Smooth muscle cell (in vitro differentiated cells): ENCODE results near the gene NEDD4L. TPM values are rescaled to one million over a fixed set of nuclear protein-coding genes. Genes with fewer than 3 reads are reported as not detected.
A peak's percentile ranks its signal among the peaks of the same experiment; 100 is the strongest.

Experiments
- DNase-seq: peaks from one replicate; lab custom pipeline; 2025; ENCODE audit not compliant: unreplicated experiment; lab: John Stamatoyannopoulos, UW
- H2AFZ ChIP-seq: fragments of 200-600 bp; sonication (generic); 2 replicates; pipeline ENCODE4 v1.6.0; 2016; ENCODE audit warnings: antibody characterized with exemption, low read depth, mild to moderate bottlenecking
- H3F3A ChIP-seq: fragments of 200-600 bp; sonication (generic); 2 replicates; pipeline ENCODE4 v1.6.0; 2017; ENCODE audit warnings: antibody characterized with exemption, low read depth
- H3K27ac ChIP-seq: fragments of 200-600 bp; sonication (generic); 2 replicates; pipeline ENCODE4 v1.5.1; 2016; ENCODE audit warnings: low read depth, mild to moderate bottlenecking
- H3K27me3 ChIP-seq: fragments of 200-600 bp; sonication (generic); 2 replicates; pipeline ENCODE4 v1.6.1; 2016; ENCODE audit warnings: low read depth, mild to moderate bottlenecking
- H3K36me3 ChIP-seq: fragments of 200-600 bp; sonication (generic); 2 replicates; pipeline ENCODE4 v1.5.1; 2016; ENCODE audit warnings: low read depth
- H3K4me1 ChIP-seq: fragments of 200-600 bp; sonication (generic); 2 replicates; pipeline ENCODE4 v1.5.1; 2016; ENCODE audit warnings: low read depth
- H3K4me2 ChIP-seq: fragments of 200-600 bp; sonication (generic); 2 replicates; pipeline ENCODE4 v1.6.0; 2016; ENCODE audit warnings: mild to moderate bottlenecking
- H3K4me3 ChIP-seq: fragments of 200-600 bp; sonication (generic); 2 replicates; pipeline ENCODE4 v1.5.1; 2016; ENCODE audit warnings: mild to moderate bottlenecking
- H3K79me2 ChIP-seq: fragments of 200-600 bp; sonication (generic); 2 replicates; pipeline ENCODE4 v1.6.0; 2016; ENCODE audit warnings: low read depth, mild to moderate bottlenecking
- H3K9ac ChIP-seq: fragments of 200-600 bp; sonication (generic); 2 replicates; pipeline ENCODE4 v1.6.0; 2016; ENCODE audit warnings: low read depth
- H3K9me3 ChIP-seq: fragments of 200-600 bp; sonication (generic); replicated peaks from 2 replicates; pipeline ENCODE4 v1.5.1; 2016; ENCODE audit warnings: low read depth
- H4K20me1 ChIP-seq: fragments of 200-600 bp; sonication (generic); 2 replicates; pipeline ENCODE4 v1.6.0; 2016; ENCODE audit warnings: low read depth
- WGBS: methylation state at CpG from one replicate; pipeline ENCODE4 v1.1.7; 2016; ENCODE audit warnings: low lambda C conversion rate; 5-methylcytosine and 5-hydroxymethylcytosine counted together
- polyA plus RNA-seq: library from polyadenylated mRNA; unstranded; fragments of >200 nt; fragmentation: Nextera tagmentation; extraction: Ambion mirVana; gene quantifications from 2 replicates; pipeline ENCODE4 v1.2.1, GENCODE V29; 2016
- total RNA-seq: library from RNA; depleted of rRNA; stranded (reverse); fragments of >200 nt; gene quantifications from 2 replicates; pipeline ENCODE4 v1.2.3, GENCODE V29; 2014
- TF ChIP-seq, protein P1 (sequence below): fragments of 200-600 bp; sonication (generic); IDR thresholded peaks from 2 replicates; pipeline ENCODE4 v1.5.1; 2017; ENCODE audit warnings: borderline replicate concordance, mild to moderate bottlenecking, antibody characterized with exemption; ENCODE audit not compliant: insufficient read depth, poor library complexity, severe bottlenecking

NEDD4L gene
- total and polyA plus RNA-seq, 2 experiments from 2014 or later, result 8.7 to 41.3 TPM

DNA sequence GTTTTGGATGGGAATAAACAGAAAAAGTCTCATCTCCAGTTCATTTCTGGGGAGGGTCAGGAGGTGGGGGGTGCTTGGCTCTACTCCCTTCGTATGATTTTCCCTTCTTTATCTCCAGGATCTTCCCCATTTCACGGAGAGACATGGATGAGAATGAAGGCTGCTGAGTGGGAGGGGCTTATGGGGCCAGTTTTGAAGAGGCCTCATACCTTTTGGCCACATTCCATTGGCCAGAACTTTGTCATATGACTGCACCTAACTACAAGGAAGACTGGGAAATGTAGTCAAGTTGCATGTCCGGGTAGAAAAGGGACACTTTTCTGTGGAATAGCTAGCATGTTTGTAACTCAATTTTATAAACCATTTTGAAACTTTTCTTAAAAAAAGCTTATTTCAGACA, 117.6 kb downstream of the NEDD4L start:
- Histone ChIP-seq H3F3A (no peaks in the 10 kb centered on the region), H3K79me2 (no peaks in the 10 kb centered on the region), H3K4me2 (peak overlapping the region; percentile 37), H4K20me1 (no peaks in the 10 kb centered on the region), H2AFZ (no peak overlapping the region), H3K4me1 (no peaks in the 10 kb centered on the region), H3K9ac (no peak overlapping the region), H3K9me3 (no peaks in the 10 kb centered on the region), H3K27ac (no peak overlapping the region), H3K36me3 (no peaks in the 10 kb centered on the region), H3K27me3 (no peaks in the 10 kb centered on the region), H3K4me3 (no peak overlapping the region)
- DNase-seq, result no peak
- TF ChIP-seq, protein P1, sequence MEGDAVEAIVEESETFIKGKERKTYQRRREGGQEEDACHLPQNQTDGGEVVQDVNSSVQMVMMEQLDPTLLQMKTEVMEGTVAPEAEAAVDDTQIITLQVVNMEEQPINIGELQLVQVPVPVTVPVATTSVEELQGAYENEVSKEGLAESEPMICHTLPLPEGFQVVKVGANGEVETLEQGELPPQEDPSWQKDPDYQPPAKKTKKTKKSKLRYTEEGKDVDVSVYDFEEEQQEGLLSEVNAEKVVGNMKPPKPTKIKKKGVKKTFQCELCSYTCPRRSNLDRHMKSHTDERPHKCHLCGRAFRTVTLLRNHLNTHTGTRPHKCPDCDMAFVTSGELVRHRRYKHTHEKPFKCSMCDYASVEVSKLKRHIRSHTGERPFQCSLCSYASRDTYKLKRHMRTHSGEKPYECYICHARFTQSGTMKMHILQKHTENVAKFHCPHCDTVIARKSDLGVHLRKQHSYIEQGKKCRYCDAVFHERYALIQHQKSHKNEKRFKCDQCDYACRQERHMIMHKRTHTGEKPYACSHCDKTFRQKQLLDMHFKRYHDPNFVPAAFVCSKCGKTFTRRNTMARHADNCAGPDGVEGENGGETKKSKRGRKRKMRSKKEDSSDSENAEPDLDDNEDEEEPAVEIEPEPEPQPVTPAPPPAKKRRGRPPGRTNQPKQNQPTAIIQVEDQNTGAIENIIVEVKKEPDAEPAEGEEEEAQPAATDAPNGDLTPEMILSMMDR, result no peak
- WGBS, result 37% methylated on average over 3 of the region's 3 CpGs

DNA sequence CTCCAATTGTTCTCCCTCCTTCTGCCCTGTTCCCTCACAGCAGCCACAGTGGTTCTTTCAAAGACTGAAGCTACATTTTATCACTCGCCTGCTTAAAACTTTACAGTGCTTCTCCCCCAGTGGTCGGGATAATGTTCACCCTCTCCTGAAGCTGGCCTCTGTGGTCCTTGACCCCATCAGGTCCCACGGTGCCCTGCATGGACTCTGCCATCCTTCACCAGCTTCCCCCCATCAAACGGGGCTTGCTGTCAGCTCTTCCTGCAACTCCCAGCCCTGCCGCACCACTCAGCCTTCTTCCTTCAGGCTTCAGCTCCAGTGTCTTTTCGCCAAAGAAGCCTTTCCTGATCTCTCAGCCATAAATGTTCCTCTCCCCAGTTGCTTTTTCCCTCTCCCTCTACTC, 118.1 kb downstream of the NEDD4L start:
- TF ChIP-seq, protein P1, result no peak

DNA sequence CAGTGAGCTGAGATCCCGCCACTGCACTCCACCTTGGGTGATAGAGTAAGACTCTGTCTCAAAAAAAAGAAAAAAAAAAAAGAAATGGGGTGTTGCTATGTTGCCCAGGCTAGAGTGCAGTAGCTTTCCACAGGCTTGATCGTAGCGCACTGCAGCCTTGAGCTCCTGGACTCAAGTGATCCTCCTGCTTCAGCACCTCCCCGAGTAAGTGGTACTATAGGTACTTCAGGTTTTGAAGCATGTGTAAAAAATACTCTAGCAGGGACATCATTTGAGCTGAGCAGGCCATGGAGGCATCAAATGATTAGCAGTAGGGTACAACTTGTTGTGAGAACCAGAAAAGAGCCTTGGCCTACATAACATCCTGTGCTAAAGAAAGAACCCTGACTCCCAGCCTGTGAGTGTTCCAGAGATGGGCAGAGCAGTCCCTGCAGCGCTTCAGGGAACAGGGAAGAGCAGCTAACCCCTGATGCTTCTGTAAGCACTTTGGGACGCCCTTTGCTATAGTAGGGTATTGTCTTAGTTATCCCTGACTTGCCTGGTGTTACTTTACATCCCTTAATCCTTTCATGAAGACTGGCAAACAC, 119.1 kb downstream of the NEDD4L start:
- WGBS, result 95% methylated on average over 6 of the region's 6 CpGs
- Histone ChIP-seq H3K4me3 (no peak overlapping the region), H3K36me3 (no peaks in the 10 kb centered on the region), H3K9me3 (no peaks in the 10 kb centered on the region), H4K20me1 (no peaks in the 10 kb centered on the region), H2AFZ (no peak overlapping the region), H3K4me2 (no peak overlapping the region), H3K4me1 (no peaks in the 10 kb centered on the region), H3K27ac (no peak overlapping the region), H3F3A (no peaks in the 10 kb centered on the region), H3K79me2 (no peaks in the 10 kb centered on the region), H3K9ac (no peak overlapping the region), H3K27me3 (no peaks in the 10 kb centered on the region)
- TF ChIP-seq, protein P1, result no peak
- no peak for DNase-seq

More for the DNA sequence above, 118.1 kb downstream of the NEDD4L start:
- no peak for DNase-seq
- Histone ChIP-seq H3K27ac (no peak overlapping the region), H3K36me3 (no peaks in the 10 kb centered on the region), H4K20me1 (no peaks in the 10 kb centered on the region), H3K4me2 (no peak overlapping the region), H3K27me3 (no peaks in the 10 kb centered on the region), H3K9me3 (no peaks in the 10 kb centered on the region), H3K9ac (no peak overlapping the region), H3K4me3 (no peak overlapping the region), H2AFZ (no peak overlapping the region), H3K79me2 (no peaks in the 10 kb centered on the region), H3K4me1 (no peaks in the 10 kb centered on the region), H3F3A (no peaks in the 10 kb centered on the region)
- WGBS, result 91% methylated on average over 6 of the region's 6 CpGs

DNA sequence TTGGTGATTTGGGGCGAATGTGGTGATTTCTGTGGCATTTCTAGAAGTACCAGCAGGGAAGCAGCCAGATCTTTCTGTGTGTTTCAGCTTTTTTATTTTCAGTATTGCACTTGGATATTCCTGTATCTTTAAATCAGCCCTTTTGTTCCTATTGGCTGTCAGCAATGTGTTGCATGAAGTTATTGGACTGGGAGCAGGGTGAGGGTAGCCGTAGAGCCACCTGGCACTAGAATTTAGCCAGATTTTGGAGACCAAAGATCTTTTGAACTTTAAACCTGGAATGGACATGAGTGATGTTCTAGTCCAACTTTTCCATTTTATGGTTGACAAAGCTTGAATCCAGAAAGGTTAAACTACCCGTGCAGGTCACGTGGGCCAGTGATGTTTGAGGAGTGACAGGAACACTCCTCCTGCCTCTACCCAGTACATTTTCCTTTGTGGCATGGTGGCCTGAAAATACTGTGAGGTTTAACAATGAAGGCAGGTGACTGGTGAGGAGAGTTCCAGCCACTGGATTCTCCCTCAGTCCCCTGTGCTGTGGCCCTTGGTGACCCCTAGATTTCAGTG, 122.3 kb downstream of the NEDD4L start:
- no peaks in the 10 kb centered on the region for H3K9me3 ChIP-seq
- H3K9ac ChIP-seq, result no peak overlapping the region
- TF ChIP-seq, protein P1, result no peak
- H2AFZ ChIP-seq, result no peak overlapping the region
- H3K4me2 ChIP-seq, result no peak overlapping the region
- no peaks in the 10 kb centered on the region for H3F3A ChIP-seq
- H3K27ac ChIP-seq, result no peak overlapping the region
- H3K27me3 ChIP-seq, result no peaks in the 10 kb centered on the region
- DNase-seq, result no peak
- 96% methylated on average over 4 of the region's 4 CpGs for WGBS
- H3K36me3 ChIP-seq, result no peaks in the 10 kb centered on the region
- no peak overlapping the region for H3K4me3 ChIP-seq
- H3K4me1 ChIP-seq, result no peaks in the 10 kb centered on the region
- no peaks in the 10 kb centered on the region for H3K79me2 ChIP-seq
- H4K20me1 ChIP-seq, result no peaks in the 10 kb centered on the region
